DND-41 (cell line): ENCODE data around the gene NEU3.

ENCODE experiments used
- CTCF ChIP-seq: IDR thresholded peaks from 2 replicates; pipeline ENCODE4 v1.5.1; 2012; ENCODE audit warnings: borderline replicate concordance, low read length, moderate library complexity, mild to moderate bottlenecking; ENCODE audit not compliant: poor library complexity, severe bottlenecking; ENCODE audit errors: extremely low read depth
- EZH2 ChIP-seq: IDR thresholded peaks from 3 replicates; pipeline ENCODE4 v1.6.1; 2012; ENCODE audit warnings: borderline replicate concordance, low read depth, mild to moderate bottlenecking, moderate library complexity, low read length, inconsistent platforms; ENCODE audit not compliant: severe bottlenecking

DNA sequence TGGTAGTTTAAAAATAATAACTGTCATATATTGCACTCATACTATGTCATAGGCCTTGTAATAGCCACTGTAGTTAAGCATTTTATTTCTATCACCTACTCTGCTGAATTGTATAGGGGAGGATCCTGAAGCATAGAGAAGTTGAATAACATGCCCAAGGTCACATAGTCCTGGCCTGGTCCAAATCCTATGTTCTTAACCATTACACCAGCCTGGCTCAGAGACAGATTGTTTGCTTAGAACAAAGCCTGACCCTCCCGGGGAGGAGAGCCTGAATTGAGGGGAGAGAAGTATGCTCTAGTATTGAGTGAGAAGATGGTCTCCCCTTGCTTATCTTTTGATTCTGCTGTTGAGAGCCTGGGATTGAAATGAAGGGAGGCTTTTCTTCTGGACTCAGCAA lies 2.2 kb downstream of the NEU3 start:
- TF ChIP-seq CTCF (no peak), EZH2 (no peak)
